Lower lobe of right lung (tissue), 2 donors: ENCODE measurements around the gene NAA80. TPM values are rescaled to one million over a fixed set of nuclear protein-coding genes. Genes with fewer than 3 reads are reported as not detected.
A peak's percentile ranks its signal among the peaks of the same experiment; 100 is the strongest.

Source experiments
- ATAC-seq, 2 donors: fragments of 200-7000 bp; cut with Tn5 transposase; one replicate each; pipeline ENCODE4 v1.9.1; 2020 to 2022; ENCODE audit warnings: mild to moderate bottlenecking in 2 of 2, moderate library complexity in 2 of 2
- DNase-seq: peaks from one replicate; pipeline ENCODE4 v3.0.0-alpha.2; 2020
- H3K27ac ChIP-seq: fragments of 200-600 bp; one replicate; pipeline ENCODE4 v1.8.0; 2022
- H3K27me3 ChIP-seq: fragments of 200-600 bp; one replicate; pipeline ENCODE4 v1.8.0; 2022; ENCODE audit warnings: low read depth
- H3K36me3 ChIP-seq: fragments of 200-600 bp; one replicate; pipeline ENCODE4 v1.8.0; 2022; ENCODE audit warnings: mild to moderate bottlenecking
- H3K4me1 ChIP-seq: fragments of 200-600 bp; one replicate; pipeline ENCODE4 v1.8.0; 2022
- H3K4me3 ChIP-seq: fragments of 200-600 bp; one replicate; pipeline ENCODE4 v1.8.0; 2022; ENCODE audit warnings: mild to moderate bottlenecking
- H3K9me3 ChIP-seq: fragments of 200-600 bp; one replicate; pipeline ENCODE4 v1.8.0; 2022
- CTCF ChIP-seq: fragments of 200-600 bp; IDR thresholded peaks from one replicate; pipeline ENCODE4 v1.8.0; 2022; ENCODE audit warnings: antibody characterized with exemption, mild to moderate bottlenecking
- intact Hi-C: fragments of 100-400 bp; cut with DNase I; formaldehyde crosslinking; loops from one replicate; pipeline ENCODE4 v1.11.0; 2022
- total RNA-seq: library from RNA; stranded (reverse); fragmentation: NEBNext Ultra II Directional; extraction: Animal tissue kit (Norgen Biotek cat#: 25700); gene quantifications from one replicate; pipeline ENCODE4 v1.2.1, GENCODE V29; 2021
- donor health status: DM: no; HTN: yes; CAD: no; lungs with severe emphysema.

The NAA80 gene
- total RNA-seq, 1 donor from 2014 or later, result 9.3 TPM

GRCh38 chr3:50342813-50343633 lies 43.8 kb upstream of the NAA80 start:
- Histone ChIP-seq H3K27me3 (no peaks in the 10 kb centered on the region), H3K4me1 (peaks cover 60% of the 10 kb centered on the region), H3K27ac (no peak overlapping the region), H3K4me3 (no peak overlapping the region), H3K9me3 (no peaks in the 10 kb centered on the region), H3K36me3 (peaks cover 7% of the 10 kb centered on the region)
- no peak for DNase-seq
- intact Hi-C loops, result no loop called here
- no peak for TF ChIP-seq CTCF
- ATAC-seq, result no peak

- Histone ChIP-seq H3K27ac (peak overlapping the region; percentile 98), H3K36me3 (no peaks in the 10 kb centered on the region), H3K4me1 (peaks cover 63% of the 10 kb centered on the region), H3K27me3 (no peaks in the 10 kb centered on the region), H3K4me3 (peak overlapping the region; percentile 84), H3K9me3 (no peaks in the 10 kb centered on the region)
- TF ChIP-seq CTCF, result no peak
- intact Hi-C loops, result no loop called here
- DNase-seq, result no peak
- no peak for ATAC-seq
Observed at GRCh38 chr3:50341996-50342650, 42.9 kb upstream of the NAA80 start.

GRCh38 chr3:50341537-50341936 lies 42.3 kb upstream of the NAA80 start:
- Histone ChIP-seq H3K27me3 (no peaks in the 10 kb centered on the region), H3K4me1 (peaks cover 60% of the 10 kb centered on the region), H3K4me3 (peak overlapping the region; percentile 84), H3K36me3 (no peaks in the 10 kb centered on the region), H3K9me3 (no peaks in the 10 kb centered on the region), H3K27ac (peak overlapping the region; percentile 98)
- intact Hi-C loops, result no loop called here
- TF ChIP-seq CTCF, result no peak
- DNase-seq (peak; percentile 58), ATAC-seq (no peak)

GRCh38 chr3:50340448-50341329 lies 41.5 kb upstream of the NAA80 start, which contains the start of gene RASSF1:
Gene RASSF1, minus strand, starts transcription at chr3:50340836. Its CDS starts 31 bp downstream, at chr3:50340805.
- peak within 1 kb of the TSS; percentile 84 for H3K4me3 ChIP-seq
- H3K4me1 ChIP-seq, result peaks cover 60% of the 10 kb centered on the region
- H3K36me3 ChIP-seq, result no peaks in the 10 kb centered on the region
- peak; percentile 58 to 61 for ATAC-seq
- intact Hi-C loops, result no loop called here
- no peak for TF ChIP-seq CTCF
- peak within 1 kb of the TSS; percentile 98 for H3K27ac ChIP-seq
- peak; percentile 89 for DNase-seq
- H3K9me3 ChIP-seq, result no peaks in the 10 kb centered on the region
- no peaks in the 10 kb centered on the region for H3K27me3 ChIP-seq

- no peaks in the 10 kb centered on the region for H3K27me3 ChIP-seq
- TF ChIP-seq CTCF, result no peak
- intact Hi-C loops, result no loop called here
- no peaks in the 10 kb centered on the region for H3K36me3 ChIP-seq
- DNase-seq (no peak), ATAC-seq (no peak)
- peak overlapping the region; percentile 98 for H3K27ac ChIP-seq
- no peaks in the 10 kb centered on the region for H3K9me3 ChIP-seq
- peaks cover 60% of the 10 kb centered on the region for H3K4me1 ChIP-seq
- peak overlapping the region; percentile 84 for H3K4me3 ChIP-seq
Observed at GRCh38 chr3:50340147-50340447, 40.9 kb upstream of the NAA80 start.
